Measurements from ENCODE around the gene FCRL3.

DNA sequence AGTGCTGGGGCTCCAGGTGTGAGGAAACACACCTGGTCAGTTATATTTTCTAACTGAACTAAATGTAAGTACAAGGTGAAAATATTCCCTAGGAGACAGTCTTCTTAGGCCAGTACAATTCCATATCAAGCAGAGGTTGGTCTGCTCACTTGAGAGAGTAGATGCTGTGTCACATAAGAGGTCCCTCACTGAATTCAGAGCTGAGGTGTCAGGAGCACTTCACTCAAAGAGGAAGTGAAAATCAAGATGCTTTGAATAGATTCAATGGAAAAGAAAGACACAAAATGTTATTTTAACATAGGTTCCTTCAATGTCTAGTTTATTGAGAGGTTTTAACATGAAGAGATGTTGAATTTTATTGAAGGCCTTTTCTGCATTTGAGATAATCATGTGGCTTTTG, 4.3 kb upstream of the FCRL3 start:
- TF ChIP-seq, protein P1, sequence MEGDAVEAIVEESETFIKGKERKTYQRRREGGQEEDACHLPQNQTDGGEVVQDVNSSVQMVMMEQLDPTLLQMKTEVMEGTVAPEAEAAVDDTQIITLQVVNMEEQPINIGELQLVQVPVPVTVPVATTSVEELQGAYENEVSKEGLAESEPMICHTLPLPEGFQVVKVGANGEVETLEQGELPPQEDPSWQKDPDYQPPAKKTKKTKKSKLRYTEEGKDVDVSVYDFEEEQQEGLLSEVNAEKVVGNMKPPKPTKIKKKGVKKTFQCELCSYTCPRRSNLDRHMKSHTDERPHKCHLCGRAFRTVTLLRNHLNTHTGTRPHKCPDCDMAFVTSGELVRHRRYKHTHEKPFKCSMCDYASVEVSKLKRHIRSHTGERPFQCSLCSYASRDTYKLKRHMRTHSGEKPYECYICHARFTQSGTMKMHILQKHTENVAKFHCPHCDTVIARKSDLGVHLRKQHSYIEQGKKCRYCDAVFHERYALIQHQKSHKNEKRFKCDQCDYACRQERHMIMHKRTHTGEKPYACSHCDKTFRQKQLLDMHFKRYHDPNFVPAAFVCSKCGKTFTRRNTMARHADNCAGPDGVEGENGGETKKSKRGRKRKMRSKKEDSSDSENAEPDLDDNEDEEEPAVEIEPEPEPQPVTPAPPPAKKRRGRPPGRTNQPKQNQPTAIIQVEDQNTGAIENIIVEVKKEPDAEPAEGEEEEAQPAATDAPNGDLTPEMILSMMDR (IDR thresholded peaks at IDR 0.05) = no peak
- TF ChIP-seq POLR2A (IDR thresholded peaks at IDR 0.05) = no peak

All from uterus (tissue), 2 donors.